Mucosa of descending colon (tissue), 3 donors: ENCODE data around the gene EYA3. TPM values are rescaled to one million over a fixed set of nuclear protein-coding genes. Genes with fewer than 3 reads are reported as not detected.

Experiments used
- ATAC-seq: fragments of 200-7000 bp; cut with Tn5 transposase; one replicate; pipeline ENCODE4 v1.9.1; 2020; ENCODE audit warnings: mild to moderate bottlenecking, moderate library complexity
- DNase-seq, 3 donors: peaks; one replicate each; pipeline ENCODE4 v3.0.0-alpha.2; 2020
- H3K36me3 ChIP-seq: fragments of 200-600 bp; one replicate; pipeline ENCODE4 v1.8.0; 2021; ENCODE audit warnings: low read depth, mild to moderate bottlenecking
- H3K4me1 ChIP-seq: fragments of 200-600 bp; one replicate; pipeline ENCODE4 v1.8.0; 2021; ENCODE audit warnings: low read depth, mild to moderate bottlenecking
- H3K4me3 ChIP-seq: fragments of 200-600 bp; one replicate; pipeline ENCODE4 v1.8.0; 2021; ENCODE audit warnings: mild to moderate bottlenecking
- H3K9me3 ChIP-seq: fragments of 200-600 bp; one replicate; pipeline ENCODE4 v1.8.0; 2021; ENCODE audit warnings: mild to moderate bottlenecking
- intact Hi-C, 2 donors: fragments of 100-400 bp; cut with DNase I in 1 of 2; cut with micrococcal nuclease in 1 of 2; formaldehyde crosslinking; loops; one replicate each; pipeline versions ENCODE4 v1.11.0 to v1.11.1; 2022; cut with DNase I, micrococcal nuclease
- total RNA-seq, 3 donors: library from RNA; stranded (reverse); fragmentation: NEBNext Ultra II Directional in 2 of 3; extraction: Animal tissue kit (Norgen Biotek cat#: 25700) in 2 of 3; gene quantifications; one replicate each; pipeline versions ENCODE4 v1.2.1 to v1.2.4, GENCODE V29; 2021 to 2023
- TF ChIP-seq, protein P1 (sequence below): fragments of 200-600 bp; IDR thresholded peaks from one replicate; pipeline ENCODE4 v1.8.0; 2022; ENCODE audit warnings: antibody characterized with exemption, mild to moderate bottlenecking
- donor health status: DM: no; HTN: no; CAD: no; lungs with moderate emphysema.
- donor health status: DM: no; HTN: no; CAD: no.
- donor health status: DM: no; HTN: yes; CAD: no.

EYA3 gene
- total RNA-seq, 3 donors from 2014 or later, result 19.2 to 22.8 (median 19.9) TPM

DNA sequence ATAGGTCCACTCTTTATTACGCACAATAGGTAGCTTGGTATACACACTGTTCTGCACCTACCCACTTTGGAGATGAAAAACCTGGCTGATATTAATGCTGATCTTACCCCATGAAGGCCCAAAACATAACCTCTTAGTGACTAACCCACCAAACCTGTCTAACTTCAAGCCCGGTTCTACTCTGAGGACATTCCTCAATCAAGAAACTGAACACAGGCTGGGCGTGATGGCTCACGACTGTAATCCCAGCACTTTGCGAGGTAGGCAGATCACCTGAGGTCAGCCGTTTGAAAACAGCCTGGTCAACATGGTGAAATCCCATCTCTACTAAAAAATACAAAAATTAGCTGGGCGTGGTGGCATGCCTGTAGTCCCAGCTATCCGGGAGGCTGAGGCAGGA, 50.5 kb downstream of the EYA3 start:
- Histone ChIP-seq H3K4me1 (no peaks in the 10 kb centered on the region), H3K9me3 (no peaks in the 10 kb centered on the region), H3K36me3 (no peaks in the 10 kb centered on the region), H3K4me3 (no peak overlapping the region)
- intact Hi-C loops, result no loop called here
- TF ChIP-seq, protein P1, sequence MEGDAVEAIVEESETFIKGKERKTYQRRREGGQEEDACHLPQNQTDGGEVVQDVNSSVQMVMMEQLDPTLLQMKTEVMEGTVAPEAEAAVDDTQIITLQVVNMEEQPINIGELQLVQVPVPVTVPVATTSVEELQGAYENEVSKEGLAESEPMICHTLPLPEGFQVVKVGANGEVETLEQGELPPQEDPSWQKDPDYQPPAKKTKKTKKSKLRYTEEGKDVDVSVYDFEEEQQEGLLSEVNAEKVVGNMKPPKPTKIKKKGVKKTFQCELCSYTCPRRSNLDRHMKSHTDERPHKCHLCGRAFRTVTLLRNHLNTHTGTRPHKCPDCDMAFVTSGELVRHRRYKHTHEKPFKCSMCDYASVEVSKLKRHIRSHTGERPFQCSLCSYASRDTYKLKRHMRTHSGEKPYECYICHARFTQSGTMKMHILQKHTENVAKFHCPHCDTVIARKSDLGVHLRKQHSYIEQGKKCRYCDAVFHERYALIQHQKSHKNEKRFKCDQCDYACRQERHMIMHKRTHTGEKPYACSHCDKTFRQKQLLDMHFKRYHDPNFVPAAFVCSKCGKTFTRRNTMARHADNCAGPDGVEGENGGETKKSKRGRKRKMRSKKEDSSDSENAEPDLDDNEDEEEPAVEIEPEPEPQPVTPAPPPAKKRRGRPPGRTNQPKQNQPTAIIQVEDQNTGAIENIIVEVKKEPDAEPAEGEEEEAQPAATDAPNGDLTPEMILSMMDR, result no peak
- DNase-seq (no peak), ATAC-seq (no peak)

DNA sequence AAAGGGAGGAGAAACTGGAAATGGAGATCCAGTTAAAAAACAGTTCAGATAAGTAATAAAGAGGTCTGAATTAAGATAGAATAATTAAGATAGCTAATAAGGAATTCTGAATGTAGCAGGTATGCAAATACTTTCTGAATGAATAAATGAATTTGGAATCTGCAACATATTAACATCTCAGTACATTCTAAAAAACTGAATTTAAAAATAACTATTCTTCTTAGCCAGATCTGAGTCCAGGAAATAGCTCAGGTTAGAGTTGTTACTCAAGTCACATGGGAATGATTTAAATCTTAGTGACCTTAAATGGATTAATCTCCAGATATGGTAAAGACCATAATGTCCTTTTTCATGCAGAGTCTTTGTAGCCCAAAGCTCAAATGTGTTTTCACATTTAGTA, 51.2 kb downstream of the EYA3 start:
- TF ChIP-seq, protein P1, result no peak
- Histone ChIP-seq H3K4me1 (no peaks in the 10 kb centered on the region), H3K36me3 (no peaks in the 10 kb centered on the region), H3K9me3 (no peaks in the 10 kb centered on the region), H3K4me3 (no peak overlapping the region)
- DNase-seq, result no peak
- intact Hi-C loops, result no loop called here
- ATAC-seq, result no peak

DNA sequence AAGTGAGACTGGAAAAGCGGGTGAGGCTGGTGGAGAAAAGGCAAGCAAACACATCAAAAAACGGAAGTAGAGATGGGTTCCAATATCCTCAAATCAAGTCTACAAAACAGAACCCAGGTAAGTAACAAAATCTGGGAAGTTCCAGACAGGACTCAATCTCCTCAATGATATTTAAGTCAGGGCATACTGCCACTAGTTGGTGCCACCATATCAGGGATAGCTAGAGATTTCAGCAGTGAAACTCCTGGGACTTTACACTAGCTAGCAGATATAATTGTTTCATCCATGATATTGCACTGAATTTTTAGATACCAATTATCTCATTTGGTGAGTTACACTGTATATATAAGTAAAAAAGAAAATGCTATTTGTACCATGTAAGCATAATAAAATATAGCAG, 52.0 kb downstream of the EYA3 start:
- TF ChIP-seq, protein P1, result no peak
- Histone ChIP-seq H3K9me3 (no peaks in the 10 kb centered on the region), H3K4me3 (no peak overlapping the region), H3K4me1 (no peaks in the 10 kb centered on the region), H3K36me3 (no peaks in the 10 kb centered on the region)
- intact Hi-C loops, result no loop called here
- ATAC-seq, result no peak
- peak in 1 of 3 donors; percentile 10 for DNase-seq

DNA sequence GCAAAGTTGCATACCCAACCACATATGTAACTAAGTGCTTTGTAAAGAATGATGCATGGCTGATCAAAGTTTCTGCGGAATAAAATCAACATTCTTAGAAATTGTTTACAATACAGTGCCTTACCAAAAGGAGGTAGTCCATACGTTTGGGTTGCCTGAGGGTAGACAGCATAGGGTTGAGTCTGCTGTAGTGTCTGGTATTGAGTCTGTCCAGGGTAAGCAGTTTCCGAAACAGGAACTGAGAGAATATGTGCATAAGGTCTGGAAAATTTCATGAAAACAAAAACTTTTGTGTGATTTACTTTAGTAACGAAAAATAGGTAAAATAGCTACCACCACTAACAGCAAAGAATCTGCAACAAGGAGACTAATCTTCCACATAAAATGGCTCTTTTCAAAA, 53.0 kb downstream of the EYA3 start:
- intact Hi-C loops, result no loop called here
- H3K36me3 ChIP-seq, result no peaks in the 10 kb centered on the region
- H3K4me3 ChIP-seq, result no peak overlapping the region
- H3K9me3 ChIP-seq, result no peaks in the 10 kb centered on the region
- TF ChIP-seq, protein P1, result no peak
- DNase-seq (no peak), ATAC-seq (no peak)
- no peaks in the 10 kb centered on the region for H3K4me1 ChIP-seq

DNA sequence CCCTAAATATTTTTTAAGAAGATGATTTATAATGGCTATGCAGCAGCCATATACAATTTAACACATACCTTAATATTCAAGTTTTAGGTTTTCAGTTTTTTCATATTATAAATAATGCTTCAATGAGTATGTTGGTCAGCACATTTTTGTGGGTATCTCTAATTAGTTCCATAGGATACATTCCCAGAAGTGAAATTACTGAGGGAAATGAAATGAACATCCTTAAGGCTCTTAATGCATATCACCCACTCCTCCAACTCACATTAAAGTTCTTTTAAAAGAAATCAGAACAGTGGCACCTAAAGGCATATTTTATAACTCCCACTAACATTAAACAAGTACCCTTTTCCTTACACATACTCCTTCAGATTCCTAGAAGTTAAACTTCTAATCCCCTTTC, 56.1 kb downstream of the EYA3 start:
- no peaks in the 10 kb centered on the region for H3K36me3 ChIP-seq
- no peak for DNase-seq
- intact Hi-C loops, result no loop called here
- no peaks in the 10 kb centered on the region for H3K9me3 ChIP-seq
- ATAC-seq, result no peak
- no peak overlapping the region for H3K4me3 ChIP-seq
- TF ChIP-seq, protein P1, result no peak
- no peaks in the 10 kb centered on the region for H3K4me1 ChIP-seq

DNA sequence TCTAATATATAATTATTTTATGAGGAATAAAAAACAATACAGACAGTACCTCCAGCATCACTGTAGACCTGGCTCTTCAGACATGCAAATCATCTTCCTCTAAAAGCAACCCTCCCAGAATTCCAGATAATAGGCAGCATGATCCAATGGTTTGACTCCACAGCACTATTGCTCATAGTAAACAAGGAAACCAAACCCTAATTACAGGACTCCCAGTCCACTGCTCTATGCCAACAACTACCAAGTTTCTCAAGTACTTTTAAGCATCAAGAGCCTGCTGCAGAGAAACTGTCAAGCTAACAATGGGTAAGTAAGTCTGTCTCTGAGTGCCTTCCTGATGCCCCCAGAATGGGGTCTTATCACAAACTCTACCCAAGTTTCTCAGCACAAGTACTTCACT, 57.2 kb downstream of the EYA3 start:
- TF ChIP-seq, protein P1, result no peak
- ATAC-seq, result no peak
- no peak for DNase-seq
- no peaks in the 10 kb centered on the region for H3K4me1 ChIP-seq
- H3K9me3 ChIP-seq, result no peaks in the 10 kb centered on the region
- H3K36me3 ChIP-seq, result no peaks in the 10 kb centered on the region
- intact Hi-C loops, result no loop called here
- H3K4me3 ChIP-seq, result no peak overlapping the region
